GM21390 (cell line): ENCODE results near the gene CAPN13.

Source experiments
- ATAC-seq: cut with Tn5 transposase; IDR thresholded peaks from one replicate; pipeline ENCODE4 v1.9.1; 2021; ENCODE audit not compliant: unreplicated experiment

The CAPN13 gene

DNA sequence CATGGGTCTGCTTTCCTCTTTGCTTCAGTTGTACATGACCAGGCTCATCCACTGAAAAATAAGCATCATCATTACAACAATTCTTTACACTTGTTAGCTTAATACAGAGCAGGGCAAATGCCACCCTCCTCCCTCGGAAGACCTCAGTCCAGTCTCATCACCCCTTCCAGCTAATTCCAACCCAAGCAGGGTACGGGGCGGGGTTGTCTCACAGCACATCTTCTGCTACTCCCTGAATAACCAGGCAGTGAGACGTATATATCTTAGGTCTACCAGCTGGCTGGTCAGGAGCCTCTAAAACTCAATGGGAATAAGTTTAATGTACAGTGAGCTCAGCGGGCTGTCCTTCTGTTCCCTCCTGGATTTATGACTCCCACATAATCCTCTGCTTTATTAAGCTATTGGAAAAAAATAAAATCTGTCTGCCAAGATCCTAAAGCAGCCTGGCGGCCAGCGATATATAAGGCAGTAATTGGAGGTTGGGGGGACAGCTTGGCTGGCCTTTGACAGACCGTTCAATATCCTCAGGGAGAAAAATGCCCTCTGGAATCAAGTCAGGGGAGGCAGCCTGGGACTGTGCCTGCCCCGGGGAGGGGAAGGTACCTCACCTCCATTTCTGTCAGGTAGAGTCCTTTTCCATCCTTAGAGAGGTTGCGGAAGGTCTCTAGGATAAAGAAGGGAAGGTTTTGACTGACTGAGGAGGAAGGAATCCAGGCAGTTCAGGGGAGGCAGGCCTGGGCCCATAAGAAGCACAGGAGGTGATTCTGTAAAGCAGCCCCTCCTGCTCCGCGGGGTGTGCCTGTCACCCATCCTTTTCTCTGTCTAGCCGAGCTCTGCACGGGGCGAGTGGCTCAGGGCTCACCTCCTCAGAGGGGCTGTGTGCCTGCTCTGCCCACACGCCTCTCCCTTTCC is 76.3 kb downstream of the CAPN13 start:
- ATAC-seq: no peak

DNA sequence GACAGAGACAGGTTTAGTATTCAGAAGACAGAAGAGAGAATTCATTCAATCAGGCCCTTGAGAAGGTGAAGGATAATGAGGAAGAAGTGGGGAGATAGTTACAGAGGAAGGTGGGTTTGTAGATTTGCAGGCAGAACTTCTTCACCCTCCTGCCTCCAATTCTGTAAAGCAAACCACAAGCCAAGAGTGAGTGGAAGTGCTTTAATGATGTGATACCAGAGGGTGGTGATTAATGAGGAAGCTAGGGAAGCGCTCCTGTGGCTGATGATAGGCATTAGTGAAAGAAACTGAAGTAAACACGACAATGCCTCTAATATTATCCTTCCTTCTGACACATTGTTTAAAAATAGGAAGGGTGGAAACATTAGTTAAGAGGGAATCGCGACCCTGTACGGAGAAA is 78.2 kb downstream of the CAPN13 start:
- no peak for ATAC-seq

DNA sequence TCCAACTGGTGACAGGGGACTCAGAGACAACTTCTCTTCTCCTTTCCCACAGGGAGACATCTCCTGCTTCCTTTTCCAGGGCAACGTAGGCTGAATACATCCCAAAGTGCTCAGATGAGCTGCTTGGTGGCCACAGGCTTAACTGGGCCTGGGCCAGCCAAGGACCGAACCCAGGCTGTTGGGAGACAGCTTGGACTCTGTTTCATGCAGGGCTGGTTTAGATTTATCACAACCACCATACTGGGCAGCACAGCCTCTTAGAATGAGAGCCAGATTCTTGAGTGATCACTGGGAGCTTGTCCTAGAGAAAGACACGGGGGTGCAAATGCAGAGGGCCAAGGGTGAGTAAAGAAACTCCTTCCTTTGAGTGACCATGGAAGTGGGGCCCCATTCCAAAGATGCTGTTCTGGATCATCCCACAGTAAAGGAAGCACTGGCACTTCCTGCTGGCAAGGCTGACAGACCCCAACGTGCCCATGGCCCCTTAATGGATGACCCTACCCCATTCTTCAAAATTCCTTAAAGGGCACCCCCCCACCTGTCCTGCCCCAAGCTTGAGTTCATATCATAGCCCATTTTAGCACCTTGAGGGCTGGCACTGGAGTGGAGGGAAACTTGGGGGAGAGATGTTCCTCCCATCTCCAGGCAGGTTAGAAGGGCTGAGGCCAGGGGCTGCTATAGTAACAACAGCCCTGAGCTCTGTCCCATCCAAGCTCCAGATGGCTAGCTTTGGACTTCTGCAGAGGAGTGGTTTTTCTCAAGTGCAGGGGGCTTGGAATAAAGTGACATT is 84.1 kb downstream of the CAPN13 start:
- ATAC-seq: no peak

DNA sequence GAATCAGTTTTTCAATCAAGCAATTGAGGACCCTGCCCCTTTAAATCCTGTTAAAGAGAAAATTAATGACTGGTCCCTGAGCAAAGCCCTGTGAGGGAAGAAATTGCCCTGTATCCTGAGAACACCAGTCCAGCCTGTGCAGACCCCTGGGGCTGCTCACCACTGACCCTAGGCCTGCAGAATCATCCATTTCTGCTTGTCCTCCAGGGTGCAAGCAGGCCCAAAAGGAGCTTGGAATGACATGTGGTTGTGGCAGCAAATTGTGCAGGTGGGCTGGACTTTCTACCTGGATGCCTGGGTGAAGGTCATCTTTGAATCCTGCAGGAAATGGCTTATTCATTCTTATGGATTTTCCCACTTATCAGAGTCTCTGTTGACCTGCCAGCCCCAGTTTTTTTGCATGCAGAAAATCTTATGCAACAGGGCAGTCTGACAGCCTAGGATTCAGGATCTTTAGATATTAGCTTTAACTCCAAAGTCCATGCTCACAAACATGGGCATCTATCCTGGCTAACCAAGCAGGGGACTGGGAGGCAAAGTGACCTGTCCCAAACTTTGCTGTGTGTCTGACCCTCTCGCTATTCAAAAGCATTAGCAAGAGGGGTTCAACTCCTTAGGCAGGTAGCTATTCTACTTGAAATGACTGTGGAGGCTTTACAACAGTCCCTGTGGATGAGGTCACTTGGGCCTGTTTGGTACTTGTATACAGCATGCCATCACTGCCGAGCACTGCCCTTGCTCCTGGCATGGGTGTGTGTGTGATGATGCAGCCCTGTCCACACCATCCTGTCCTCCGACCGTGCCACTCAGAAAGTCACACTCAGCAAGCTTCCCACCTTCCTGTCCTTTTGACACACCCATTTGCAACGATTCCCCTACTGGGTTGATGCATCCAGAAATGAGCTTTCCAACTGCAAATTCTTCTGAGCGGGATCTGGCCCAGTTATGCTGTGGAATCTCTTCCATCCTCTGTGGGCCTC is 85.3 kb downstream of the CAPN13 start:
- no peak for ATAC-seq

DNA sequence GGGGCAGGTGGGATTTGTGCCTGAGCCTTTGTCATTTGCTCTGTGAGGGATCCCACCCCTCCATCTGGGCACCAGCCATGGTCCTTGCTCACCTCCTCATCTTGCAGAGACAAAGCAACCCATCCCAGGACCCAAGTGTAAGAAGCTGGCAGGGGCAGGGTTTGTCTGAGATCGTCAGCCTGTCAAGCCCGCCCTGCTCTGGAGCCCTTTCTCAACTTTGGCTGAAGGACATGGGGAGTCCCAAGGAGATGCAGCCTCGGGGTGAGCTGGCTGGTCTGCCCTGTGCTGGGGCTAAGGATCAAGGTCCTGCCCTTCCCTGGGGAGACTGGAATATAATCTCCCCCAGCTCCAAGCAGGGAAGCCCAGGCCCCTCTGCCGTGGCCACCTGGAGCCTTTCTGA is 86.0 kb downstream of the CAPN13 start:
- ATAC-seq: no peak

DNA sequence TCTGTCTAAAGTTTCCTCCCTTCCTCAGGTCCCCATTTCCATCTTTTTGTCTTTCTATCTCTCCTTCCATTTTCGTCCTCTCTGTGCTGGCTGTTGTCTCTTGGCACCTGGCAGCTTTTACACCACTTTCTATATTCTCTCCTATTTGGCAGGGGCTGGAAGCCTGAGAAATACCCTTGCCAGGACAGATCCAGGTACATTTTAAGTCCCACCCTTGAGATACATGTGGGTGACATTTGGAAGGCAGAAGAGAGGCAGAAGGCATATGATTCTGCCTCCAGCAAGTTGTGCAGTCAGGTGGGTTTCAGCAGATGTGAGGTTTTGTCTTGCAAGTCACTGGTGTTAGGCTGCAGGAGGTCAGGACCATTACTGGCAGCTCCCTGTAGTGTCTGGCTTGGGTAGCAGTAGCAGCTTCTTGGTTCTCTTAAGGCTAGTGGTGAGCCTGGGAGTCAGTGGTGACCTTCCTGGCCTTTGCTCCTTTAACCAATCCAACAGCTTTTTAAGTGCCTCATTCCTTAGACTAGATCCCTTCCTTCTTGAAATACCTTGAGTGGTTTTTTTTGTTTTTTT is 90.1 kb downstream of the CAPN13 start:
- ATAC-seq: no peak

DNA sequence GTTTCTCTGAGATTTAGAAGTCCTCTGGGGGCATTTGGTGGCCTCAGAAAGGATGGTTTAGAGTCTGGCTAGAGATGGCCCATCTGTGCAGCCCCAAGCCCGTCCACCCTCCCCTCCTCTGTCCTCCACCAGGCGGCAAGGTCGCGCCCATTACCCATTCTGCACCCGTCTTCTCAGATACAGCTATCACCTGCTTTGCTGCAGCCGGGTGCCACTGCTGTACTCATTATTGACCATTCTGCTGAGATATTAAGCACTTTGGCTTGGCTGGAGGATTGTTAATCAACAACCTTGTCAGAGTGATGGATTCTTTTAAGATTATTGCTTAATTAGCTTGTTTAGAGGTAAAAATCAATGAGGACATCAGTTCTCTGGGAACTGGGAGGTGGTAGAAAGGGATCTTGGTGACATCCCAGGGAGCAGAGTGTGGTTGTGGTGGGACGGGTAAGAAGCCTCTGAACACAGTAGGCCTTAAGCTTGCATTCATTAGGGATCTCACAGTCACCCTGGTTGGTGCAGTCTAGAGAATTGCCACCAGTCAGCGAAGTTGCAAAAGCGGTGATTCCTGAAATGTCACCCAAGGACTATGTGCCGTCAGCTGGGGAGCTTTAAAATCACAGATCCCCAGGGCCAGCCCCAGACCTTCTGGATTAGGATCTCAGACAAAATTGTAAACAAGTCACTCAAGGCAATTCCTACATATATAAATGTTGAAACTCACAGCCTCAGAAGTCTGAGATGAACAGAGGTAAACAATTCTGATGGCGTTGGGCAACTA is 90.9 kb downstream of the CAPN13 start:
- no peak for ATAC-seq

DNA sequence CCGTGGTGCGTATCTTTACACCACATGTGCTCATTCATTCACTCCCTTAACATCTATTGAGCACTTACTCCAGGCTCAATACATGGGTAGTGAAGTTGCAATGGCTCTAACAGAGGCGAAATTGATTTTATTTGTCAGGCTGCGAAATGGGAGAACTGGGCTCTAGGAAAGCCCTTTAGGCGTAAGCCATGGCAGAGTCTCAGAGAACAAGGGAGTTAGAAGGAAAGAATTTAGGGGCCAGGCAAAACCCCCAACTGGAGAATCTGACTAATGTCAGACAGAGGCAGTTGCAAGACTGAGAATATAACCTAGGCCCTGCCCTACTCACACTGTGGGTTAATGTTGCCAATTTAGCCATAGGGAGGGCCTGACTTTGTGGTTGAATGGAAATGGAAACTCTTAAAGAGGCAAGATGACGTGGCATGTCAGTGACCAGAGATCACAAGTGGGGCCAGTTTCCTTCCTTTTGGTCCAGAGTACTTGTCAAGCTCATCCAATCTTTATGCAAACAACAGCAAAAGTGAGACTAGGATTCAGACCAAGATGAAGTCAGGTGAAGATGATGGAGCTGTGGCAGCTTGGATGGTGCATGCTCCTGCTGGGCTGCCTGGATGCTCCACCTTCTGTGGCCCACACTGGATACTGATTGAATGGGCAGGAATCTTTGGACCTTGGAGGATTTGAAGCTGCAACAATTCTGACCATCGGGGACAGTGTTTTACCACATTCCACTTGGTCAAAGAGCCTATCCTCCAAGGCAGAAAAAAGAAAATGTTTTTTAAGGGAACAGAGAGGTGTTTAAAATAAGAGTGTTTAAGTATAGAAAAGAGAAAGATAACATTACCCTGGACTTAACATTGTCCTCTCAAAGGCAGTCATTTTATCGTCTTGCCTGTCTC is 92.2 kb downstream of the CAPN13 start:
- ATAC-seq: no peak

DNA sequence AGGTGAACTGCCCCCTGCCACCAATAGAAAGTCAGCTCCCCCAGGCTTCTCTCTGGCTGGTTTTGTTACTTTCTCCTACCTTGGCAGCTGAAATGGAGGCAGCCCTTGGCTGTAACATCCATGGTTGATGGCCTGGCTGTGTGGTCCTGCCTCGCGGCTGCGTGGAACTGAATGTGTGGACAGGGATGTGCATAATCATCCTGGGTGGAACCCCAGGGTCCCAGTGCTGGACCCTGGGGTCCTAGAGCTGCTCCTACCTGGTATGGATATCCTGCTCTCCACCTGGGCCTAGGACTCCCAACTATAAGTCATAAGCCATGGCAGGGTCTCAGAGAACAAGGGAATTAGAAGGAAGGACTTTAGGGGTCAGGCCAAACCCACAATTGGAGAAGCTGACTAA is 93.5 kb downstream of the CAPN13 start:
- no peak for ATAC-seq

DNA sequence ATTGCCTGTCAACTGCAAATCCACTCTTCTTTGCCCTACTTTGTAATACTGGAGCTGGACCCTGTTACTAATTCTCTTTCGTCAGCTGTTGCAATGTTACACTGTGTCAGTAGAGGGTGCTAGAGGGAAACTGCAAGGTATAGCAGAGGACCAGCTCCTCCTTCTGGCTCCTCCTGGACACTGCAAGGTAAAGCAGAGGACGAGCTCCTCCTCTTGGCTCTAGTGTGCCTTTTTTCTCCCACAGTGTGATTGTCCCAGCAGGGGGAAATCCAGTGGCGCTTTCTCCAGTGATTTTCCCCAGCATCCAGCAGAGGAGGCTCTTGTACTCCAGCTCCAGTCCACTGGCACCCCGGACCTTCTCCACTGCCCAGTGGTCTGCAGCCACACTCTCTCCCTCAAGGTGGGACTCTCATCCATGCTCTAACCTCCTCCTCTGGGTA is 95.6 kb downstream of the CAPN13 start:
- ATAC-seq: peak; percentile 86

DNA sequence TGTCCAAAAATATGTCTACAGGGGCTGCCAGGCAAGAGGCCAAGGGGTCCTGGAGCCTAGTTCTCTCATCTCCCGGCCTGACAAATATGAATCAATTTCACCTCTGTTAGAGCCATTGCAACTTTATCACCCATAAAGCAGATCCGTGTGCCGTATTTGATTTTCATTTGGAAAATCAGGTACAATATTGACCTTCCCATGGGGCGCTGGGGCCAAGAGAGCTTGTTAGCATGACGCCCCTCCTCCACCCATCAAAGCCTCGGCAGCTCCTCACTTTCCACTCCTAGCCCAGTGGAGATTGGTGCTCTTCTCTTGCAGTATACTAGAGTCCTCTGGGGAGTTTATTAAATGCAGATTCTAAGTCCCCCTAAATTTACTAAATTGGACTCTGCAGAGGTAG is 96.8 kb downstream of the CAPN13 start:
- ATAC-seq: no peak

DNA sequence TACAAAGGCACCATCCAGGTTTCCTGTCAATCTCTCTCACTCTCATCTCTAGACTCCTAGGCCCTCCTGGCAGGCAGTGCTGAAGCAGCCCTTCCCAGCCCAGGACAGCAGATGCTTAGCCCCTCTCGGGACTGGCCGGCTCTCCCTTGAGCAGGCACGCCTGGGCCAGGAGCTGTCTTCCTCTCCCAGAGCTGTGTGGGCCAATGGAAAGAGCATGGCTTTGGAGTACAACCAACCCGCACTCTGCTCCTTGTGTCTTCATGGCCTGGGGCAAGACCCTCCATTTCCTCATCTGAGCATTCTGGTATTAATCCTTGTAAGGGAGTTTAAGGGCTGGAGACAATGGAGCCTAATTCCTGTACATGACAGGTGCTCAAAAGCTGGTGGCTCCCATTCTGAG is 97.2 kb downstream of the CAPN13 start:
- ATAC-seq: no peak

DNA sequence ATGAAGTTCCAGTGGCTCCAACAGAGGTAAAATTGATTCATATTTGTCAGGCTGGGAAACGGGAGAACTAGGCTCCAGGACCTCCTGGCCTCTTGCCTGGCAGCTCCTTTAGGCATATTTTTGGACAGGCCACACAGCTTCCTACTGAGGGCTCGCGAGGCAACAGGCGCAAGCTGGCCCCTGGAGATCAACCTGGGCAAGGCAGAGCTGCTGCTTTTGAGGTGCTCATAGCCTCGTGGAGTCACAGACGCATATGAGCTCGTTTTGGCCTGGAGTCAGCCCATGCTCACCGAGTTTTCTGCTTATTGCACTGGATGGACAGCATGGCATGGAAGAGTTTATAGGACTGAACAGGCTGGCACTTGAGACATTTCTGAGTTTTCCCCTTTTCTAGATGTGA is 97.7 kb downstream of the CAPN13 start:
- no peak for ATAC-seq

DNA sequence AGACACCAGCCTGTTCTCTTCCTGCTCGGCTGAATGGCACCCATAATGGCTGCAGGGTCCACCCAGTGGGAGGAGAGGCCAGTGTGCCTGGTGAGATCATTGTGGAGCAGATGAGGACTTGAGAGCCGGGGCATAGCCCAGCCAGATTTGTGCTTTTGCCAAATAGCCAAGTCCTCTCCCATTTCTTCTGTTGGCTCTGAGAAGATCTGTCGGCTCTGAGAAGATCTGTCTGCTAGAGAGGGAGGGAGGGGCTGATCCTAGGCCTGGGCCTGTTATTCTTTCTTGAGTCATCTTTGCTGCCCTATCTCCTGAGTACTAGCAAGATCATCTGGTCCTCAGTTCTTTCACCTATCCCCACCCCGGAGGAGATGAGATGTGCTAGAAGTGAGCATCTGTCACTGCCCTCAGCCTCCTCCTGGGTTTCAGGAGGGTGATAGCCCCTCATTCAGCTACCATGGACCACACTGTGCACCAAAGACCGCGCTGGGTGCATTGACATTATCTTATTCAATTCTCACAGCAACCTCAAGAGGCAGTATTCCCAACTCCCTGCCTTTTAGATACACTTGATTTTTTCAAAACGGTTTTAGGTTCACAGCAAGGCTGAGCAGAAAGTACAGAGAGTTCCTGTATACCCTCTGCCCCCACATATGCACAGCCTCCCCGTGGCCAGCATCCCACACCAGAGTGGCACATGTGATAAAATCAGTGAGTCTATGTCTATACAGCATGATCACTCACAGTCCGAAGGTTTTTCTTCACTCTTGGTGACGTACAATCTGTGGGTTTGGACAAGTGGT is 98.6 kb downstream of the CAPN13 start:
- ATAC-seq: no peak

DNA sequence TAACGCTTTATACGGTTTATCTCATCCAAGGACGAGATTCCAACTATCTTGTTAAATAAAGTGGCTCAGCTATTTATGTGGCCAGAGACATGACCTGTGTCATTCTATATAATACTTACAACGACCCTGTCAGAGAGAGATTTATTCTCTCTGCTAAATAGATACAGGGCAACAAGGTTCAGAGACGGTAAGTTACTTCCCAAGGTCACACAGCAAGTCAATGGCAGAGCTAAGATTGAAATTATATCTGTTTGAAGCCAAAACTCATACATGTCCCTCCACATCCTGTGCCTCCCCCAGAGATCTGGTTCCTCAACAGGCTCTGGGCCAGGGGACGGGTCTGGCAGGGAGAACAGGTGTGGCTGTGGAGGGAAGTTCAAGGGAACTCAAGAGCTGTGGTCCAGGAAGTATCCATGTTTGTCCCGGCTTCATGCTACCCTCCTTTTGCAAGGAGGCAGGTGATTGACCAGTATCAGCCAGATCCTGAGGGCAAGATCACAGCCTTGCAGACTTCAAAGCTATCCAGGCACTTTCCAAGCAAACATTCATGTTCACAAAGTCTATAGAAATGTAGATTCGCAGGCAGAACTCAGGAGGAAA is 99.8 kb downstream of the CAPN13 start:
- no peak for ATAC-seq

DNA sequence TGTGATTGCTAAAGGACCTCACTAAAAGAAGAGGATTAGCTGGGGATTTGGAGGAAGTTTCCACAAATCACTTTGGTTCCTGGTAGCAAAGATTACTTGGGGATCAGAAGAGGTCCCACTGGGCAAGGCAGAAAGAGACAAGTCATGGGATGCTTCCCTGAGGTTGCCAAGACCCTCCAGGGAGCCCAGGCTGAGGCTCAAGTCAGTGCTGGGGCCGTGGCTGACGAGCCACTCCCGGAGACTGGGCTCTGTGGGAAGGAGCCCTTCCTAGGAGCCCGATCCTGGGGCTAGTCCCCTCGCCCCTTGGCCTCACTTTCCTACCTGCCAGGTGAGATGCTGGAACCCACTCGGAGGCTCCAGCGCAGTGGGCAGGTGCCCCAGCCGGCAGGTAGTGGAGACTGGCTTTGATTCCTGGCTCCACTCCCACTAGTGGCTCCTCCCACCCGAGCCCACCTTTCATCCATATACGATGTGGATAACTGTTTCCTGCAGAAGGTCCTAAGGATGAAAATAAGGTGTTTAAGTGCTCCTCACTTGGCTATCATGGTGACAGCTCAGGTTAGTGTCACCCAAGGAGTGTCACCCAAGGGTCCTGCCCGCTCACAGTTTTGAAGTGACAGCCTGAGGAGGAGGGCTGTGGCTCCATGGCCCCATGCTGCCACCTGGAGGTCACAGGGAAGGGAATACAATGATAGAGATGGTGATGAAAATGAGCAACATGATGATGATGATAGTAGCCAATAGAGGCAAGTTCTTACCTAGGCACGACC is 100.5 kb downstream of the CAPN13 start:
- no peak for ATAC-seq
